DMS53 treated with DMSO at 0.1 percent for 48 hours (cell line): ENCODE measurements around the gene LTA.
"Not testable (repeated sequence)": the region's sequence is repeated elsewhere in the genome, so short reads cannot be mapped to it uniquely, and the experiment has no call there.

Source experiments
- DNase-seq: peaks from one replicate; lab custom pipeline; 2025; ENCODE audit not compliant: unreplicated experiment; lab: John Stamatoyannopoulos, UW

The LTA gene

DNA sequence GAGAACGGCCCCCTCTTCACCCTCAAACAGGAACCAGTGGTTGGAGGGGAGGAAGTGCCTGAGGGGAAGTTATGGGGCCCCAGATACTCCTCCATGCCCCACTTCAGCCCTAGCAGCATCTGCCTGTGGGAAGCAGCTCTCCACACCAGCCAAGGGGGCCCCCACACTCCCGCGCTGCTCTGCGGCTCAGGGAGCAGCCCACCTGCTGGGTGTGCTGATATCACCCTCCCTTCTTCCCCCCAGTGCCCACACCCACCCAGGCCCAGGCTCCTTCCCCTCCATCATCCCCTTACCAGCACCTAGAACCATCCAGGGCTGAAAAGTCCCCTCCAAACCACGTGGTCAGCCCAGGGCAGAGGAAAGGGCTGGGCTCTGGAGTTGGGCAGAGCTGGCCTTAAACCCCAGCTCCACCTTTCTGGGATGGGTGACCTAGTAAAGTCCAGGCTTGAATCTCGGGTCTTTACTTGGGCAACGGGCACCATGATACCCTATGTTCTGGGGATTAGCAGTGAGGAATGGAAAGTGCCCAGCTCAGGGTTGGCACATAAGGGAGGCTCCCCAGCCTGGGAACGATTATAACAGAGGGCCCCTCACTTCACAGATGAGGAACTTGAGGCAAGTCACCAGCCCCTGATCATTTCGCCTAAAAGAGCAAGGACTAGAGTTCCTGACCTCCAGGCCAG is 14.7 kb downstream of the LTA start:
- no peak for DNase-seq

DNA sequence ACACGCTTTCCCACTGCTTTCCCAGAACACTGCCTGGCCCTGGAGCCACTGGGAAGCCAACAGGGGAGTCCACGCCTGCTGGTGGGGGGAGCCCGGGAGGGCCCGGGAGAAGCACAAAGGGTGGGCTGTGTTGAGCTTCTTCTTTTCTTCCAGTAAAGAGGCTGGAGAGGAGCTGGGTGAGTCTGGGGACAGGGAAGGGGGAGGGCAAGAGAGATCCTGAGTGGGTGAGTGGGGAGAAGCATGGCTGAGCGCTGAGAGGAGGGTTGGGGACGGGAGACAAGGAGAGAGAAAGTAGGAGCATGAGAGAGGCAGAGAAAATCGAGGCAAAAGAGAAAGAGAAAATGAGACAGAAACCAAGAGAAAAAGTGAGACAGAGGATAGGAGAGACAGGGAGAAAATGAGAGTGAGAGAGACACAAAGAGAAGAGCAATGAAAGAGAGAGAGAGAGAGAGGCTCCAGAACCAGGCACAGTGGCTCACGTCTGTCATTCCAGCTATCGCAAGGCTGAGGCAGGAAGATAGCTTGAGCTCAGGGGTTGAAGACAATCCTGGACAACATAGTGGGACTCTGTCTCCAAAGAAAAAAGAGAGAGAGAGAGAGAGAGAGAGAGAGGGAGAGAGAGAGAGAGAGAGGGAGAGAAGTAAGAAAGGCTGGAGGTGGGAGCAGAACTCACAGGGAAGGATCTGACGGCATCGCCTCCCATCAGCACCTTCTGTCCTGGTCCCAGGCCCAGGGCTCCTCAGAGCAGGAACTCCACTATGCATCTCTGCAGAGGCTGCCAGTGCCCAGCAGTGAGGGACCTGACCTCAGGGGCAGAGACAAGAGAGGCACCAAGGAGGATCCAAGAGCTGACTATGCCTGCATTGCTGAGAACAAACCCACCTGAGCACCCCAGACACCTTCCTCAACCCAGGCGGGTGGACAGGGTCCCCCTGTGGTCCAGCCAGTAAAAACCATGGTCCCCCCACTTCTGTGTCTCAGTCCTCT is 16.0 kb downstream of the LTA start:
- DNase-seq, result no peak

DNA sequence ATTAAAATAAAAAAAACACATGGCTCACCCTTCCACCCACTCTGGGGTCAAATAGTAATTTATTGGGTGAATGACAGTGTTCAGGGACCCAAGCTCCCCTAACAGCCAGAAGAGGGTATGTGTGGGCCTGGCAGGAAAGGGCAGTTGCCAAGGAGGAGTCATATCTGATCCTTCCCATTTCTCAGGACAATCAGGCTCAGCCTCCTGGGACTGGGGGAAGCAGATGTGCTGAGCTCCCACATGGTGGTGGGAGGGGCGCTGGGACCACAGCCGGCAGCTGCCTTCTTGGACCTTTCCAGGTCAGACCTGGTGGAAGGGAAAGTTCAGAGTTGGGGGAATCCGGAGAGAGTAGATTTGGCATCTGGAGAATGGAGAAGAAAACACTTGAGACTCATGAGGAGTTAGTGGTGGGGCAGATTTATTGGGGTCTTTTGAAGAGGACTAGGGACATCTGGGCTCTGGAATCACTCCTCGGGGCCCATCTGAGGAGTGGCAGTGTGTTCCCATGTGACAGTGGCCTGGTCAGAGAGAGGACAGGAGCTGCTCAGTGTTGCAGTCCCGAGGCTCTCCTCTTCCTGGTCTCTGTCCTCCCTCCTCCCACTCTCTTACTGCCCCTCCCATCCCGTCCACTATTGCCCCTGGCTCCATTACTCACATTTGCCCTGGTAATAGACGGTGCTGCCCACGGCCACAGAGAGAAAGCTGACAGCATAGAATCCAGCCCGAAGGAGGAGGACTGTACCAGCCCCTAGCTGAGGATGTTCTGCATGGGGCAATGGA is 17.0 kb downstream of the LTA start:
- DNase-seq, result no peak

GRCh38 chr6:31590691-31591090 is 18.6 kb downstream of the LTA start:
- not testable (repeated sequence) for DNase-seq

GRCh38 chr6:31592396-31592771 is 20.3 kb downstream of the LTA start:
- no peak for DNase-seq

DNA sequence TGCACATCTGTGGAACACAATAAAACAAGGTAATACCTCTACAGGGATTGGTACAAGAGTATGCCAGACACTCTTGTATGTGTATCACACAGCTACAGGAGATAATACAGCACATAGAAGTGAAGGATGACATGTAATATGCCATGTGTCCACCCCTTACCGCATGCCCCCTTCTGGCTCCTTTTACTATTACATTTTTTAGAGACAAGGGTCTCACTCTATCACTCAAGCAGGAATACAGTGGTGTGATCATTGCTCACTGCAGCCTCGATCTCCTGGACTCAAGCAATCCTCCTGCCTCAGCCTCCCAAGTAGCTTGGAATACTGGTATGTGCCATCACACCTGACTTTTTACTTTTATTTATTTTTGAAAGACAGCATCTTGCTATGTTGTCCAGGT is 24.9 kb downstream of the LTA start:
- DNase-seq, result peak; percentile 23

DNA sequence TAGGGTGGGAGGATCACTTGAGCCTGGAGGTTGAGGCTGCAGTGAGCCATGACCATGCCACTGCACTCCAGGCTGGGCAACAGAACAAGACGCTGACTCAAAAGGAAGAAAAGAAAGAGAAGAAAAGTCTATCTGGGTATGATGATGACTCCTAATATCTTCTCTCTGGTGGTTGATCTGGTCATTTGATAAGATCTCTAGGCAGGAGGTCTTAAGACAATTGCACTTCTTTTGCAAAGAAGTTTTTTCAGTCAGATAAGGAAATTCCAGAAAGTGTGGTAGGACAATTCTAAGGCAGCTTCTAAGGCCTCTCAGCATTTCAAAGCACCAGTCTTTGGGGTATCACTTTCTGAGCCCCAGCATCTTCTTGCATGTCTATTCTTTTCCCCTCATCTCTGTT is 35.2 kb downstream of the LTA start:
- no peak for DNase-seq

DNA sequence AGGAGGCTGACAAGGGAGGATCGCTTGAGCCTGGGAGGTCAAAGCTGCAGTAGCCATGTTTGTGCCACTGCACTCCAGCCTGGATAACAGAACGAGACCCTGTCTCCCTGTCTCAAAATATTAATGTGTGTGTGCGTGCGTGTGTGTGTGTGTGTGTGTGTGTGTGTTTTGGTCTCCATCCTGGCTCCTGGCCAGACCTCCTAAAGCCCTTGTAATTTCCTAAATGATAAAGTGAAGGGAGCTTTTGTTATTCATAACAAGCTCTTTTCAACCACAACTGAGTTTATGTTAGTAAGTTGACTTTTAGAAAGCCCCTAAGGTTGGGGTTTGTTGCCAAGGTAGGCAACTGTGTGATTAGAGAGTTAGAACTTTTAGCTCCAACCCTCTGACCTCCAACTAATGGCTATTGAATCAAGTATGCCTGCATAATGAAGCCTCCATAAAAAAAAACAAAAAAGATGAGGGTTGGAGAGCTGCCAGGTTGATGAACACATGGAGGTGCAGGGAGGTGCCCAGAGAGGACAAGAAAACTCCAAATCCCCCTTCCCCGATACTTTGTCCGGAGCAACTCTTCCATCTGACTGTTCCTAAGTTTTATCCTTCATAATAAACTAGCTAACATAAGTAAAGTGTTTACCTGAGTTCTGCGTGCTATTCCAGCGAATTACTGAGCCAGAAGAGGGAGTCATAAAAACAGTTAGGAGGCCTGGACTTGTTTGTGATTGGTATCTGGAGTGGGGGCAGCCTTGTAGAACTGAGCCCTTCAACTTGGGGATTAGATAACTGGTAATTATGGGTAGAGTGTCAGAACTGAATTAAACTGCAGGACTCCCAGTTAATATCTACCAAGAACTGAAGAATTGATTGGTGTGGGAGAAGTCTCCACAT is 37.7 kb downstream of the LTA start:
- no peak for DNase-seq

DNA sequence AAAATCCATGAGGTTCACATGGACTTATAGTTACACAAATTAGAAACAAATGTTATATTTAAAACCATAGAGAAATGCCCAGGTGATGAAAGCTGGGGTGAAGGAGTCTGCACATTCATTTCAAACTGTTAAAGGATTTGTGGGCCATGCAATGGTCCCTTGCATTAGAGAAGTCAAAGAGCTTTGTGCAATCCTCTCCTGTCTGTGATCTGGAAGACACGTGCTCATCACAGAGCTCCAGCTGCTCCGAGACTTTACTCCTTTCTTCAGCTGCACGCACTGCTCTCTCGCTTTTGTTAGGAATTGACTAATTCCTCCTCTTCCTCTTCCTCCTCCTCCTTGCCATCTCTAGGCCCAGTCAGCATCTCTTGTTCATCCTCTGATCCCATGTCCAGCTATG is 38.9 kb downstream of the LTA start:
- DNase-seq, result no peak

- no peak for DNase-seq
These were observed 42.1 kb downstream of the LTA start for GRCh38 chr6:31614075-31614619.

DNA sequence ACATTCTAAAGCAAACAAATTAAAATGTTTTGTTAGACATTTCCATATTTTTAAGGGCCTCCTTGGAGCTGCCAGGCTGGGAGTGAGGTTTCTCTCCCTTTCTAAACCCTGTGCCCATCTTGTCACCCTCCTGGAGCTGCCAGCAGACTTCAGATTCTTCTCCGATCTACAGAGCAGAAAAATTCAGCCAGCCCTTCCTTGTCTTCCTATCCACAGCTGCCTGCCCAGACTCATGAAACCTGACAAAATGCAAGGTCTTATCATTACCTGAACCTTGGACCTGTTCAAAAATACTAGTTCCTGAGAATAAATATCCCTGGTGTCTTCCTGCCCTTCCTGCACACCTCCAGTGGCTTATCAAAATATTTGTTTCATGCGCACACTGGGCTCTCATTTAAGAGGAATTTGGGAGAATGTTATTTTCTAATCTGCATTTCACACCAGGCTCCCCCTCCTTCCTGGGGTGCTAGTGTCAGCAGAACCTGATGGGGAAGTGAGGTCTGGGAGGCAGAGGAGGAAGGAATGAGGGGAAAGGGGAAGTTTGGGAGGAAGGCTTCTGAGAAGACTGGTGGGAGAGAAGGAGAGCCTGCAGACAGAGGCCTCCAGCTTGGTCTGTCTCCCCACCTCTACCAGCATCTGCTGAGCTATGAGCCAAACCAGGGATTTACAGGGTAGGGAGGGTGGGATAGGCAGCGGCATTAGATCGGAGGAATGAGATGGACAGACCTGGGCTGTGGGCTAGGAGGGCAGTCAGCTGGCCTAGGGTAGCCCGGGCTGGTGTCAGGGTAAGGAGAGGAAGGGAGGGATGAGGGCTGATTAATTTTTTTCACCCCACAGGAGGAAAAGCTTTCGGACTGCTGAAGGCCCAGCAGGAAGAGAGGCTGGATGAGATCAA is 42.8 kb downstream of the LTA start, which contains the start of gene AIF1:
Gene AIF1, plus strand, starts transcription at position 551 of the 895 bp plus-strand sequence. Its CDS starts 96 bp downstream, at position 647.
- DNase-seq, result no peak

DNA sequence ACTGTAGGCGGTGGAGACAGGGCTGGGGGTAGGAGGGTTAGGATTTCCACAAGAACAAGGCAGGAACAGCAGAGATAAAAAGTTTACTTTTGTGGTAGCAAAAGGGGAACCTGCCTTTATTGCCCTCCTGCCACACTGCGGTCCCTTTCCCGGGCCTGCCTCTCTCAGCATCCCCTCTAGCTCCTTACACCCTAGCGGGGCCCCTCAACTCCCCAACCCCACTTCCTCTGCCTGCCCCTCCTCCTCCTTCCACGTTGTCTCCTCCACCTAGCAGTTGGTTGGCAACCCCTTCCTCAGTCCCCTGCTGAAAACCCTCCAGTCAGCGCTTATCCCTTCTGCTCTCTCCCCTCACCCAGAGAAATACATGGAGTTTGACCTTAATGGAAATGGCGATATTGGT is 43.7 kb downstream of the LTA start:
- DNase-seq, result no peak

DNA sequence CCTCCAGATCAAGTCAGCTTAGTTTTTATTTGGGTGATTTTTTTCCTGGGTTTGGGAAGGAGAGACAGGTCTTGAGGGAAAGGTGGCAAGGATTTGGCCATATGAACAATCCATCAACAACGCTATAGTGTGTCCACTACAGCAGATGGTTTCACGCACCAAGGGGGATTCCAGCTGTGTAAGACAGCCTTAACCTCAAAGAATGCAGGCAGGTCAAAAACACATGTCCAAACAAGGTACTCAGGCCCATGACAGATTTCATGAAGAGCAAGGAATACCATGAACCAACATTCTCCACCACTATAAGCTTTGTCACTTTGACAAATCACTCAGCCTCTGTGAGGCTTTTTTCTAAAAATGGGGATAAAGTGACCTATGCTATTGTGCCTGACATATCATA is 44.9 kb downstream of the LTA start:
- DNase-seq, result no peak

GRCh38 chr6:31619805-31620585 is 47.9 kb downstream of the LTA start:
- peak; percentile 98 for DNase-seq

GRCh38 chr6:31620586-31621319 is 48.7 kb downstream of the LTA start, which contains the start of gene PRRC2A:
Gene PRRC2A, plus strand, starts transcription at chr6:31620715. Its CDS starts 2,075 bp downstream, at chr6:31622790.
- DNase-seq, result peak; percentile 35

- no peak for DNase-seq
These were observed 49.3 kb downstream of the LTA start for GRCh38 chr6:31621320-31621939.

DNA sequence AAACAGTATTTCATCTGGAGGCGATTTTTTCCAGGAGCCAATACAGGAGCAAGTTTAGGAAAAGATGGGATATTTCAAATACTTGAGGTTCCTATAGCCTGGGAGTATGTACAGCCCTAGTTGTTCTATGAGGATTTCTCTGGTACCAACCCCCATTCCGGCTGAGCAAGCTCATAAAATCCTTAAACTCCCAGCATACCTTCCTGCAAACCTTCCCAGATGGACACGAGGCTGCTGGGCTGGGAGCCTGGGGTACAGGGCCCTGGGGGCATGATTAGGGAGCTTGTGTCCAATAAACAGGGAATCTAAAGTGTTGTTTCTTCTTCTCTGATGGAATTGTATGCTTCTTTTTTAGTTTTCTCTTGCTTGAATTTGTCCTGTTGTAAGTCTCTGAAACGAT is 49.9 kb downstream of the LTA start:
- DNase-seq, result no peak
